HG02763 (cell line): ENCODE measurements around the gene HELT.
"Not testable (repeated sequence)": the region's sequence is repeated elsewhere in the genome, so short reads cannot be mapped to it uniquely, and the experiment has no call there.

Experiments used
- ATAC-seq: cut with Tn5 transposase; IDR thresholded peaks from one replicate; pipeline ENCODE4 v1.9.1; 2021; ENCODE audit warnings: mild to moderate bottlenecking, moderate library complexity; ENCODE audit not compliant: unreplicated experiment

Gene HELT, protein sequence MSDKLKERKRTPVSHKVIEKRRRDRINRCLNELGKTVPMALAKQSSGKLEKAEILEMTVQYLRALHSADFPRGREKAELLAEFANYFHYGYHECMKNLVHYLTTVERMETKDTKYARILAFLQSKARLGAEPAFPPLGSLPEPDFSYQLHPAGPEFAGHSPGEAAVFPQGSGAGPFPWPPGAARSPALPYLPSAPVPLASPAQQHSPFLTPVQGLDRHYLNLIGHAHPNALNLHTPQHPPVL

GRCh38 chr4:185017964-185018772 lies at the start of gene HELT:
TSS of gene HELT (plus strand) at chr4:185018490. CDS start at chr4:185018929, 439 bp downstream.
- no peak for ATAC-seq

DNA sequence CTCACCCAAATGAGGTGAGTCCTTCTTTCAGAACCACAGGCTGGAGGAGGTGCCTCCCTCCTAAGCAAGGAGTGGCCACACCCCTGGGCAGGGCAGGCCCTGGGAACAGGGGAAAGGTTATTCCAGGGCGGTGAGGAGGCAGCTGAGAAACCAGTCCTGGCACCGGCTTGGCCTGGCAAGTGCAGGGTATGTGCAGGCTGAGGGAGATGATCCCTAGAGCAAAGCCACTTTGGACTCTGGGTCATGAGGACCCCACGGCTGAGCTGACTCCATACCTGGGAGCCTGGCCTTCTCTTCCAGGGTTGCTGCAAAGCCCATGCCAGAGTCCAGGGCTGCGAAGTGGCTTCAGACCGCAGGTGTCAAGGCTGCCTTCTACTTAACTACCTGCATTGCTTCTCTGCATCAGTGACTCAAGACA lies 49.5 kb upstream of the HELT start:
- ATAC-seq = no peak

DNA sequence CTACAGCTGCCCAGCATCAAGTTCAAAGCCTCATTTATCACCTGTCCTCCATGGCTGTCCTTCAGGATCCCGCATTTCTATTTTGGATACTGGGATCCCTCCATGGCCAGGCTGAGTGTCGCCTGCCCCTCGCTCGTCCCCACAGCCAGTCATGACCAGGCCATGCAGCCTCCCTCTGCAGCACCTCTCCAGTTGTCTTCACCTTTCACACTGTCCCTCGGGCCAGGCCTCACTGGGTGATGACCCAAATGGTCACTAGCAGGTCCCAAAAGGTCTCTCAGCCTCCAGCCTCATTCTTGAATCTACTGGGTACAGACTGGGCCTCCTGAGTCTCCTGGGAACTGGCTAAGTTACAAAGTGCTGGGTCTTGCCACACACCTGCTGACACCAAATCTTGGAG lies 48.7 kb upstream of the HELT start:
- ATAC-seq = no peak

DNA sequence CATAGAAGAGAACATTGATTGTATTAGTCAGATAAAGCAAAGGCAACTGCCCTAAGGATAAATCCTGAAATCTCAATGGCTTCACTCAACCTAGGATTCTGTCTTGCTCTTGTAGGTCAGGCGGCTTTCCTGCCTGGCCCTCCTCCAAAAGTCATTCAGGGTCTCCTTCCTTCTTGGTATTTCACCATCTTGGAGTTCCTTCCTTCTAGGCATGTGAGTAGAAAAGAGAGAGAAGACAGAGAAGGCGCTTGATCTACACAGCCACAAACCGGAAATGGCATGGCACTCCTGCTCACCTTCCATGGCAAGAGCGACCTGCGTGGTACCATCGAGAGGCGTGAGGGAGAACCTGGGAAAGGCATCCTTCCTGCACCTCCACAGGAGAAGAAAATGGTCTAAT lies 45.3 kb upstream of the HELT start:
- no peak for ATAC-seq

GRCh38 chr4:184976348-184976747 lies 41.9 kb upstream of the HELT start:
- not testable (repeated sequence) for ATAC-seq

DNA sequence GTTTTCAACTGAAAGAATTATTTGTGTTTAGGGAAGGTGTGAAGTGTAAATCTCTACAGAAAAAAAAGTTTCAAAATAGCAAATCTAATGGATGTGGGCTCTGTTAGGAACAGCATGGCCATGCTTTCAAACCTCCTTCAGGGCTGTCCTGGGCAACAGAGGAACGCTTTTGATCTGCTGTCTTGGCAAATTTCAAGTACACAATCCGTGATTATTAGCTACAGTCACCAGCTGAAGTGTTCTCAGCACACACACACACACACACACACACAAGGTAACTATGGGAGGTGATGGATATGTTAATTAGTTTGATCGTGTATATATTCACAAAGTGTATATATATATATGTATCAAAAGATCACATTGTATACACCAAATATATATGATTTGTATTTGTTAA lies 40.5 kb upstream of the HELT start:
- no peak for ATAC-seq

DNA sequence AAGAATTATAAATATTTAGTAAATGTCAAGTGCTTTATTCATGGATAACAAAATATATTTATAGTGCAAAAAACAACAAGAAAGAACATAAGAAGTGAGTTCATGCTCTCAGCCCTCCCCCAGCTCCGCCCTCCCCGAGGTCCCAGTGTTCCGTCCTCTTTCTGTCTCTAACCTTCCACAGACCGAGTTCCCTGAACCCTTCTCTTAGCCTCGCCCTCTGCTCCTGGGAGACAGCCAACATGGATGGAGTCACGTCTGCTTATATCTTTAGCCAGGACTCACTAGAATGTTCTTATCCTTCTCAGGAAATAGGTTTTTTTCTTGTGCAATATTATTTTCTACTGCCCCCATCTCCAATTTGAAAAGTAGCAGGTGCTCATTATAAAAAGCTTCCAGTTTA lies 40.1 kb upstream of the HELT start:
- ATAC-seq = no peak

- ATAC-seq = no peak
These were observed 38.7 kb upstream of the HELT start for GRCh38 chr4:184979461-184980124.

- ATAC-seq = no peak
These were observed 38.0 kb upstream of the HELT start for GRCh38 chr4:184980261-184980660.

GRCh38 chr4:184983672-184984356 lies 34.5 kb upstream of the HELT start:
- ATAC-seq = no peak

GRCh38 chr4:184987493-184988031 lies 30.7 kb upstream of the HELT start:
- ATAC-seq = no peak

DNA sequence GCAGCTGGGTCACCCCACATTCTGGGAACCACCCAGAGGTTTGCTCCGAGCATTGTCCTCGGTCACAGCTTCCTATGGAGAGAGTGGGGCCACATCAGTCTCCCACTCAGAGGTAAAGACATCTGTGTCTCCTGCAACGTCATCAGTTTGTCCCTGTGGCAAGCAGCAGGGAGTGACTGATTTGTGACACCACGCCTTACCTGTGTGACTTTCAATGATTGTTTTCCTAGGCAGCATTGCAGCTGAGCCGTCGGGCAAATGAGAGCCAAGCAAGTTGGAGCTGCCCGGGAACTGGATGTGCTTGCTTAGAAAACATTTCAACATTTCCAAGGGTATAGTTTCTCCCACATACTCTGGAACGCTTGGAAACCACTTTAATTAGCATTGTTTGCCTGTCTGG lies 29.7 kb upstream of the HELT start:
- ATAC-seq = no peak

- not testable (repeated sequence) for ATAC-seq
These were observed 29.0 kb upstream of the HELT start for GRCh38 chr4:184989283-184989682.

GRCh38 chr4:184990131-184990530 lies 28.2 kb upstream of the HELT start:
- ATAC-seq = not testable (repeated sequence)

- ATAC-seq = no peak
These were observed 26.4 kb upstream of the HELT start for GRCh38 chr4:184991860-184992259.

- no peak for ATAC-seq
These were observed 25.9 kb upstream of the HELT start for GRCh38 chr4:184992422-184992821.

DNA sequence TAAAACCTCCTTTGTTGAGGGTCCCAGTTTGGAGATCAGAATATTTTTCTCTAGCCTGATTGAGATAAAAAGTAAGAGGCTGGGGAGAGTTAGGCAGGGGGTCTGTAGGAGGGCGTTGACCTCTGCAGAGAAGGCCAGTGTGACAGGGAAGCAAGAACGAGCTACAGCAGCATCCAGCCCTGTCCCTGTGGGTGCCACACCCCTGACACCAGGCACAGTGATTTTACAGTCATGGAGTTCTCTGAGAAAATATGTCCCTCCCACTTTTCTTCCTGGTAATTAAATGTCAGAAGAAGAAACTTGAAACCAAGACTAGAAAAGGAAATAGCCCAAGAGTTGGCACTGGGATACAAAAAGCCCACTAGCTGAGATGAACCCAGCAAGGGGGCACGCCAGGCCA lies 25.0 kb upstream of the HELT start:
- ATAC-seq = no peak

- ATAC-seq = no peak
These were observed 24.2 kb upstream of the HELT start for GRCh38 chr4:184994010-184994622.

GRCh38 chr4:184994623-184995010 lies 23.7 kb upstream of the HELT start:
- no peak for ATAC-seq

GRCh38 chr4:184997656-184998055 lies 20.6 kb upstream of the HELT start:
- ATAC-seq = not testable (repeated sequence)

GRCh38 chr4:185002784-185003183 lies 15.5 kb upstream of the HELT start:
- ATAC-seq = no peak
